C4-2B (cell line): Measurements from ENCODE around the gene TMEM218.

ENCODE experiments used
- CTCF ChIP-seq: fragments of 450-650 bp; conservative IDR thresholded peaks from 2 replicates; pipeline ENCODE4 v1.5.1; 2017; ENCODE audit warnings: mild to moderate bottlenecking
- ZFX ChIP-seq: fragments of 450-650 bp; IDR thresholded peaks from 2 replicates; pipeline ENCODE4 v1.6.1; 2017

DNA sequence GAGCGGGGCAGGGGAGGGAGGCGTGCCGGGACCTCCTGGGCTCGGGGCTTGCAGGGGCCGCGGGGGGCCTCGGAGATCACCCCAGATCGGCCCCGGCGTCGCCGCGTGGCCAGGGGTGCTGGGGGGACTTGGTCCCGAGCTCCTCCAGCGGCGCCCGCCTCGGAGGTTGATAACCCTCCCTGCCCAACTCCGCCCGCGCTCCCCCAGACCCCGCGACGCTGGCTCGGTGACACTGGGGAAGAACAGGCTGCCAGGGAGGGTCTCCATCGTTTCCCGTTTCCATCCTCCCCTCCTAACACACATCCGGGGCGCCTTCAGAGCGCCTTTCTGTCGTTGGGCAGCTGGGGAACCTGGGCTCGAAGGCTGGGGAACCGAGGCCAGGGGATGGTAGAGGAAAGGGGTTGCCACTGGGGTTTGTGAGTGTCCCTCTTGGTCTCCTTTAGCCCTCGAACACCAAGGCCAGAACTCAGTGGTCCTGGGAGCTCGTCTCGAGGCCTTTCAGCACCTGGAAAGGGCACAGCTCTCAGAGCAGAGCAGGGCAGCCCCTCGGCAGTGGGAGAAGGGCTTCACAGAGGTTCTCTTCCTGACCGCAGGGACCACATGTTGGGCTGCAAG lies 47.9 kb downstream of the TMEM218 start:
- TF ChIP-seq CTCF (no peak), ZFX (no peak)
